HEK293 (cell line): ENCODE data around the gene MVB12B.

Experiments
- CTCF ChIA-PET: fragments of 350-600 bp; formaldehyde crosslinking; extraction: SDS; loops from one replicate; lab custom pipeline; 2021; ENCODE audit warnings: antibody characterized with exemption; lab: Yijun Ruan, JAX
- POLR2A ChIA-PET: fragments of 300-600 bp; formaldehyde crosslinking; extraction: SDS; loops from one replicate; lab custom pipeline; 2020; ENCODE audit warnings: antibody characterized with exemption, inconsistent platforms; lab: Yijun Ruan, JAX
- H3K27ac ChIP-seq: fragments of 200-500 bp; sonication (Bioruptor generic); 2 replicates; pipeline ENCODE4 v1.5.1; 2014; ENCODE audit warnings: low read depth, low read length, control low read depth, inconsistent platforms; ENCODE audit errors: extremely low read depth
- H3K36me3 ChIP-seq, 2 experiments: fragments of 200-500 bp in 1 of 2; sonication (Bioruptor generic) in 1 of 2; 1 replicate in 1 of 2; 2 replicates in 1 of 2; pipeline ENCODE4 v1.5.1; 2014 to 2017; ENCODE audit warnings: inconsistent platforms in 2 of 2, low read length in 2 of 2; ENCODE audit not compliant: control insufficient read depth in 2 of 2, insufficient read depth in 1 of 2
- H3K4me1 ChIP-seq: fragments of 200-500 bp; sonication (Bioruptor generic); 2 replicates; pipeline ENCODE4 v1.5.1; 2014; ENCODE audit warnings: mild to moderate bottlenecking, low read length, inconsistent platforms; ENCODE audit not compliant: control insufficient read depth, insufficient read depth
- H3K4me3 ChIP-seq: 2 replicates; pipeline ENCODE4 v1.5.1; 2011; ENCODE audit warnings: low read depth, mild to moderate bottlenecking, control low read depth, low read length, moderate library complexity
- H3K9me3 ChIP-seq: fragments of 200-500 bp; sonication (Bioruptor generic); 2 replicates; pipeline ENCODE4 v1.5.1; 2014; ENCODE audit warnings: low read depth, low read length, inconsistent platforms; ENCODE audit not compliant: control insufficient read depth, insufficient read depth
- MYNN ChIP-seq: fragments of 450-650 bp; formaldehyde crosslinking; IDR thresholded peaks from 2 replicates; pipeline ENCODE4 v1.5.1; 2016; ENCODE audit warnings: missing biosample characterization, missing genetic modification characterization, borderline replicate concordance
- ZBTB8A ChIP-seq: fragments of 450-650 bp; formaldehyde crosslinking; IDR thresholded peaks from 2 replicates; pipeline ENCODE4 v1.5.1; 2016; ENCODE audit warnings: missing biosample characterization, missing genetic modification characterization
- ZFP69B ChIP-seq: fragments of 450-650 bp; formaldehyde crosslinking; IDR thresholded peaks from 2 replicates; pipeline ENCODE4 v1.5.1; 2016; ENCODE audit warnings: missing biosample characterization, missing genetic modification characterization
- ZNF114 ChIP-seq: fragments of 450-650 bp; formaldehyde crosslinking; IDR thresholded peaks from 2 replicates; pipeline ENCODE4 v1.5.0; 2017; ENCODE audit warnings: missing biosample characterization, missing genetic modification characterization
- ZNF132 ChIP-seq: fragments of 450-650 bp; formaldehyde crosslinking; IDR thresholded peaks from 2 replicates; pipeline ENCODE4 v1.5.1; 2017; ENCODE audit warnings: missing biosample characterization, missing genetic modification characterization, borderline replicate concordance
- ZNF211 ChIP-seq: fragments of 450-650 bp; formaldehyde crosslinking; IDR thresholded peaks from 2 replicates; pipeline ENCODE4 v1.5.1; 2016; ENCODE audit warnings: low read depth, missing biosample characterization, missing genetic modification characterization
- ZNF626 ChIP-seq: fragments of 450-650 bp; sonication (Bioruptor Pico); formaldehyde crosslinking; IDR thresholded peaks from 2 replicates; pipeline ENCODE4 v1.5.1; 2018; ENCODE audit warnings: missing biosample characterization, missing genetic modification characterization, inconsistent platforms
- TF ChIP-seq, protein P1 (sequence below): fragments of 450-650 bp; formaldehyde crosslinking; IDR thresholded peaks from 2 replicates; pipeline ENCODE4 v1.5.1; 2016; ENCODE audit warnings: missing biosample characterization, missing genetic modification characterization
- TF ChIP-seq, protein P2 (sequence below): fragments of 450-650 bp; formaldehyde crosslinking; IDR thresholded peaks from 2 replicates; pipeline ENCODE4 v1.5.0; 2017; ENCODE audit warnings: missing biosample characterization, missing genetic modification characterization, borderline replicate concordance
- TF ChIP-seq, protein P3 (sequence below): fragments of 450-650 bp; formaldehyde crosslinking; IDR thresholded peaks from 2 replicates; pipeline ENCODE4 v1.5.1; 2016; ENCODE audit warnings: missing biosample characterization, missing genetic modification characterization
- TF ChIP-seq, protein P4 (sequence below): IDR thresholded peaks from 2 replicates; pipeline ENCODE4 v1.6.1; 2011; ENCODE audit warnings: mild to moderate bottlenecking, low read depth, low read length, borderline replicate concordance

Gene MVB12B

DNA sequence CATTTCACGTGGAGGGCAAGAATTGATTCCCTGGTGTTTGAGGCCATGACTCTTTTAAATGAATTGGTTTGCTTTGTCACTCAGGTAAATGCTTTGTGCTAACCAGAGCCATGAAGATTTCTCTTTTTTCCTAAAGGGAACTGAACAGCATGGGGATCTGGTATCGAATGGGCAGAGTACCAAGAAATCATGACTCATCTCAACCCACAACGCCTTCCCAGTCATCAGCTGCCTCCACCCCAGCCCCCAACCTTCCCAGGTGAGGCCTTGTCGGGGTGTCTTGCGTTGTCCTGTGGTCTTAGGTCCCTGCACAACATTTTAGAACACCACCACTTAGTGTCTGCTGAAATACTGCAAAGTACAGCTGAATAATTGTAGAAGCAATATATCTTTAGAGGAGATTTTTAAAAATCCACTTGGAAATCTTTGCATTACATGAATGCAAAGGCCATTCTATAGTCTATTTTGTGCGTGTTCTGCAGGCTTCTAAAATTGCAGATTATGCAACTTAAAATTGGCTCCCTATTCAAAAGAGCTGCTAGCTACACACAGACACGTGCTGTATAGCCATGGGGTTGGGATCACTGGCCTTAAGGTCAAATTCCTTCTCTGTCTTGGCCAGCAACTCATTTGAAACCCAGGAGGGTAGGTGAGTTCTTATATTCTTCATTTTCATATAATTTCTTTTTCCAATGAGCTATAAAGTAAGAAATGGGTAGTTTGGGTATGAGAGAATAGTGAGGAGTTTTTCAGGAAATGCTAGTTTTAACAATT, 69.0 kb downstream of the MVB12B start (continued):
- TF ChIP-seq, protein P1, sequence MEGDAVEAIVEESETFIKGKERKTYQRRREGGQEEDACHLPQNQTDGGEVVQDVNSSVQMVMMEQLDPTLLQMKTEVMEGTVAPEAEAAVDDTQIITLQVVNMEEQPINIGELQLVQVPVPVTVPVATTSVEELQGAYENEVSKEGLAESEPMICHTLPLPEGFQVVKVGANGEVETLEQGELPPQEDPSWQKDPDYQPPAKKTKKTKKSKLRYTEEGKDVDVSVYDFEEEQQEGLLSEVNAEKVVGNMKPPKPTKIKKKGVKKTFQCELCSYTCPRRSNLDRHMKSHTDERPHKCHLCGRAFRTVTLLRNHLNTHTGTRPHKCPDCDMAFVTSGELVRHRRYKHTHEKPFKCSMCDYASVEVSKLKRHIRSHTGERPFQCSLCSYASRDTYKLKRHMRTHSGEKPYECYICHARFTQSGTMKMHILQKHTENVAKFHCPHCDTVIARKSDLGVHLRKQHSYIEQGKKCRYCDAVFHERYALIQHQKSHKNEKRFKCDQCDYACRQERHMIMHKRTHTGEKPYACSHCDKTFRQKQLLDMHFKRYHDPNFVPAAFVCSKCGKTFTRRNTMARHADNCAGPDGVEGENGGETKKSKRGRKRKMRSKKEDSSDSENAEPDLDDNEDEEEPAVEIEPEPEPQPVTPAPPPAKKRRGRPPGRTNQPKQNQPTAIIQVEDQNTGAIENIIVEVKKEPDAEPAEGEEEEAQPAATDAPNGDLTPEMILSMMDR = no peak
- TF ChIP-seq MYNN (tag by site-specific recombination) (no peak), ZNF211 (tag by site-specific recombination) (no peak), ZNF114 (tag by site-specific recombination) (no peak), ZNF132 (tag by site-specific recombination) (no peak), ZFP69B (no peak)
- TF ChIP-seq, protein P2, sequence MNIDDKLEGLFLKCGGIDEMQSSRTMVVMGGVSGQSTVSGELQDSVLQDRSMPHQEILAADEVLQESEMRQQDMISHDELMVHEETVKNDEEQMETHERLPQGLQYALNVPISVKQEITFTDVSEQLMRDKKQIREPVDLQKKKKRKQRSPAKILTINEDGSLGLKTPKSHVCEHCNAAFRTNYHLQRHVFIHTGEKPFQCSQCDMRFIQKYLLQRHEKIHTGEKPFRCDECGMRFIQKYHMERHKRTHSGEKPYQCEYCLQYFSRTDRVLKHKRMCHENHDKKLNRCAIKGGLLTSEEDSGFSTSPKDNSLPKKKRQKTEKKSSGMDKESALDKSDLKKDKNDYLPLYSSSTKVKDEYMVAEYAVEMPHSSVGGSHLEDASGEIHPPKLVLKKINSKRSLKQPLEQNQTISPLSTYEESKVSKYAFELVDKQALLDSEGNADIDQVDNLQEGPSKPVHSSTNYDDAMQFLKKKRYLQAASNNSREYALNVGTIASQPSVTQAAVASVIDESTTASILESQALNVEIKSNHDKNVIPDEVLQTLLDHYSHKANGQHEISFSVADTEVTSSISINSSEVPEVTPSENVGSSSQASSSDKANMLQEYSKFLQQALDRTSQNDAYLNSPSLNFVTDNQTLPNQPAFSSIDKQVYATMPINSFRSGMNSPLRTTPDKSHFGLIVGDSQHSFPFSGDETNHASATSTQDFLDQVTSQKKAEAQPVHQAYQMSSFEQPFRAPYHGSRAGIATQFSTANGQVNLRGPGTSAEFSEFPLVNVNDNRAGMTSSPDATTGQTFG (tag by site-specific recombination) = no peak
- TF ChIP-seq, protein P3, sequence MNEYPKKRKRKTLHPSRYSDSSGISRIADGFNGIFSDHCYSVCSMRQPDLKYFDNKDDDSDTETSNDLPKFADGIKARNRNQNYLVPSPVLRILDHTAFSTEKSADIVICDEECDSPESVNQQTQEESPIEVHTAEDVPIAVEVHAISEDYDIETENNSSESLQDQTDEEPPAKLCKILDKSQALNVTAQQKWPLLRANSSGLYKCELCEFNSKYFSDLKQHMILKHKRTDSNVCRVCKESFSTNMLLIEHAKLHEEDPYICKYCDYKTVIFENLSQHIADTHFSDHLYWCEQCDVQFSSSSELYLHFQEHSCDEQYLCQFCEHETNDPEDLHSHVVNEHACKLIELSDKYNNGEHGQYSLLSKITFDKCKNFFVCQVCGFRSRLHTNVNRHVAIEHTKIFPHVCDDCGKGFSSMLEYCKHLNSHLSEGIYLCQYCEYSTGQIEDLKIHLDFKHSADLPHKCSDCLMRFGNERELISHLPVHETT (tag by site-specific recombination) = no peak
- TF ChIP-seq, protein P4, sequence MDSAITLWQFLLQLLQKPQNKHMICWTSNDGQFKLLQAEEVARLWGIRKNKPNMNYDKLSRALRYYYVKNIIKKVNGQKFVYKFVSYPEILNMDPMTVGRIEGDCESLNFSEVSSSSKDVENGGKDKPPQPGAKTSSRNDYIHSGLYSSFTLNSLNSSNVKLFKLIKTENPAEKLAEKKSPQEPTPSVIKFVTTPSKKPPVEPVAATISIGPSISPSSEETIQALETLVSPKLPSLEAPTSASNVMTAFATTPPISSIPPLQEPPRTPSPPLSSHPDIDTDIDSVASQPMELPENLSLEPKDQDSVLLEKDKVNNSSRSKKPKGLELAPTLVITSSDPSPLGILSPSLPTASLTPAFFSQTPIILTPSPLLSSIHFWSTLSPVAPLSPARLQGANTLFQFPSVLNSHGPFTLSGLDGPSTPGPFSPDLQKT = no peak

DNA sequence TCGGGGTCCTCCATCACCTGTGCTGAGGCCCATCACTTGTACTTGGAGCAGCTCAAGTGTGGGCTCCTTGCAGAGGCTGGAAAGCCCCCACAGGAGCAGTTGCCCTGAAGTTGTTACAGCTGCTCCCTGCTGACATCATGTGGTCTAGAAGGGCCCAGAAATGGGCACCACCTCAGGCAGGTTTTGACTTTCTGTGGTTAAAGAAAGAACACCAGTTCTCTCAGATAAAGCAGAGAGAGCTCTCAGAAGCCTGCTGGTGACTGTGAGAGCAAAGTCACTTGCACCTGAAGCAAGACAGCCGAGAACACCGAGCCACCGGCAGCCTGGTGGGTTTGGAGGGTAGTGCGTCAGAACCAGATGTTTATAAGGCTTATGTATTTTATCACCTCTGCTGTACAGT, 70.4 kb downstream of the MVB12B start:
- peaks cover 0 to 54% of the 10 kb centered on the region in 2 experiments; a peak in 1 of 3 replicates for H3K36me3 ChIP-seq
- H3K4me3 ChIP-seq = no peak overlapping the region
- POLR2A ChIA-PET = no interaction called here
- no peak for TF ChIP-seq ZNF626 (tag by site-specific recombination)
- TF ChIP-seq, protein P1 = 0 out of 2 replicates have a peak, but pooled peaks have one; percentile 23
- peak; percentile 50 for TF ChIP-seq ZBTB8A
- CTCF ChIA-PET = interaction anchor here (0.5 to 5.7 kb wide), 10 partner anchors 22 to 994 kb away, joined by 3 to 35 read pairs (median 6); no protein-coding TSS in a partner anchor
- H3K27ac ChIP-seq = no peak overlapping the region
- H3K9me3 ChIP-seq = no peaks in the 10 kb centered on the region
- H3K4me1 ChIP-seq = no peaks in the 10 kb centered on the region
